K562 (cell line): ENCODE data around the gene GTF2A2. TPM values are rescaled to one million over a fixed set of nuclear protein-coding genes. Genes with fewer than 3 reads are reported as not detected.

ENCODE experiments used
- CHD2 ChIP-seq: IDR thresholded peaks from 2 replicates; pipeline ENCODE4 v1.6.1; 2011; ENCODE audit warnings: low read depth, low read length
- EGR1 ChIP-seq: fragments of 450-650 bp; conservative IDR thresholded peaks from 2 replicates; pipeline ENCODE4 v1.6.1; 2017; ENCODE audit warnings: mild to moderate bottlenecking
- FIP1L1 ChIP-seq: fragments of 200-400 bp; formaldehyde crosslinking; IDR thresholded peaks from 2 replicates; pipeline ENCODE4 v1.6.1; 2018; ENCODE audit warnings: mild to moderate bottlenecking, low read depth, low read length; ENCODE audit not compliant: poor library complexity, severe bottlenecking
- FOXM1 ChIP-seq, 2 experiments: fragments of 450-650 bp in 1 of 2; sonication (generic) in 1 of 2; formaldehyde crosslinking in 1 of 2; IDR thresholded peaks; 2 replicates each; pipeline versions ENCODE4 v1.6.1 to v1.9.0; 2017 to 2022; ENCODE audit warnings: low read depth in 2 of 2, mild to moderate bottlenecking in 2 of 2, missing genetic modification reagents in 1 of 2, moderate library complexity in 1 of 2
- HIVEP1 ChIP-seq: fragments of 250-450 bp; sonication (Bioruptor Pico); IDR thresholded peaks from 2 replicates; pipeline ENCODE4 v1.4.0; 2020; ENCODE audit warnings: mild to moderate bottlenecking
- HMG20B ChIP-seq: fragments of 250-450 bp; sonication (Bioruptor Pico); IDR thresholded peaks from 2 replicates; pipeline ENCODE4 v1.5.0; 2021; ENCODE audit warnings: mild to moderate bottlenecking
- HSF4 ChIP-seq: fragments of 250-450 bp; sonication (Bioruptor Pico); IDR thresholded peaks from 2 replicates; pipeline ENCODE4 v2.1.2; 2022; ENCODE audit warnings: mild to moderate bottlenecking, moderate library complexity, borderline replicate concordance
- LCOR ChIP-seq: sonication (generic); formaldehyde crosslinking; IDR thresholded peaks from 2 replicates; pipeline ENCODE4 v1.8.0; 2022; ENCODE audit warnings: mild to moderate bottlenecking, missing genetic modification reagents
- MEF2A ChIP-seq: IDR thresholded peaks from 2 replicates; pipeline ENCODE4 v1.6.1; 2011; ENCODE audit warnings: low read depth, mild to moderate bottlenecking, low read length, moderate library complexity; ENCODE audit not compliant: control insufficient read depth
- MTF1 ChIP-seq: fragments of 250-450 bp; sonication (Bioruptor Pico); IDR thresholded peaks from 2 replicates; pipeline ENCODE4 v1.9.0; 2021; ENCODE audit warnings: moderate library complexity, mild to moderate bottlenecking, inconsistent platforms, borderline replicate concordance
- NFATC3 ChIP-seq: fragments of 450-650 bp; IDR thresholded peaks from 2 replicates; pipeline ENCODE4 v1.6.1; 2017; ENCODE audit warnings: mild to moderate bottlenecking
- NFYB ChIP-seq: IDR thresholded peaks from 2 replicates; pipeline ENCODE4 v1.6.1; 2011; ENCODE audit warnings: mild to moderate bottlenecking, moderate library complexity; ENCODE audit not compliant: insufficient read length; ENCODE audit errors: extremely low read depth
- RBM22 ChIP-seq: fragments of 200-400 bp; formaldehyde crosslinking; IDR thresholded peaks from 2 replicates; pipeline ENCODE4 v1.6.1; 2018; ENCODE audit warnings: low read length, low read depth; ENCODE audit not compliant: poor library complexity, severe bottlenecking
- ZEB2 ChIP-seq: fragments of 450-650 bp; IDR thresholded peaks from 2 replicates; pipeline ENCODE4 v1.6.1; 2016
- ZNF146 ChIP-seq: IDR thresholded peaks from one replicate; pipeline ENCODE4 v1.6.1; 2018; ENCODE audit warnings: missing compliant biosample characterization; ENCODE audit not compliant: unreplicated experiment
- ZNF165 ChIP-seq: fragments of 250-450 bp; sonication (Bioruptor Pico); IDR thresholded peaks from 2 replicates; pipeline ENCODE4 v1.4.0; 2020; ENCODE audit warnings: borderline replicate concordance
- ZNF766 ChIP-seq: fragments of 200-800 bp; sonication (Bioruptor generic); conservative IDR thresholded peaks from 2 replicates; pipeline ENCODE4 v1.6.1; 2016; ENCODE audit warnings: missing genetic modification characterization, missing compliant biosample characterization
- polyA plus RNA-seq, 8 experiments: library from polyadenylated mRNA; depleted of rRNA in 4 of 8; stranded (reverse) in 5 of 8; unstranded in 3 of 8; fragments of >200 nt; fragmentation: Nextera tagmentation in 2 of 8; fragmentation: Illumina TruSeq in 1 of 8; extraction: Ambion mirVana in 2 of 8; extraction: Trizol in 1 of 8; gene quantifications; 2 replicates each; pipeline versions ENCODE4 v1.2.1 to v1.2.3, GENCODE V29; 2011 to 2014; ENCODE audit warnings: inconsistent platforms in 1 of 8, missing spikeins in 1 of 8
- total RNA-seq, 7 experiments: library from RNA; depleted of rRNA in 6 of 7; stranded (reverse); fragments of >200 nt in 6 of 7; fragmentation: Illumina TruSeq in 2 of 7; extraction: Trizol in 2 of 7; gene quantifications; 2 replicates each; pipeline versions ENCODE4 v1.2.1 to v1.2.3, GENCODE V29; 2011 to 2021; ENCODE audit warnings: low replicate concordance in 1 of 7
- TF ChIP-seq, protein P1 (sequence below): fragments of 250-450 bp; sonication (Bioruptor Pico); IDR thresholded peaks from 2 replicates; pipeline ENCODE4 v1.5.0; 2021
- TF ChIP-seq, protein P2 (sequence below), 2 experiments: fragments of 450-650 bp in 1 of 2; sonication (generic) in 1 of 2; formaldehyde crosslinking; conservative IDR thresholded peaks; 2 replicates each; pipeline versions ENCODE4 v1.4.0 to v1.8.1; 2020 to 2022; ENCODE audit warnings: mild to moderate bottlenecking in 1 of 2, missing genetic modification reagents in 1 of 2
- TF ChIP-seq, protein P3 (sequence below): fragments of 250-450 bp; sonication (Bioruptor Pico); IDR thresholded peaks from 2 replicates; pipeline ENCODE4 v1.5.0; 2022; ENCODE audit warnings: mild to moderate bottlenecking
- TF ChIP-seq, protein P4 (sequence below): sonication (generic); formaldehyde crosslinking; IDR thresholded peaks from 2 replicates; pipeline ENCODE4 v1.9.0; 2022; ENCODE audit warnings: mild to moderate bottlenecking, missing genetic modification reagents
- TF ChIP-seq, protein P5 (sequence below): fragments of 450-650 bp; IDR thresholded peaks from 2 replicates; pipeline ENCODE4 v1.6.1; 2016; ENCODE audit warnings: low read depth, mild to moderate bottlenecking, moderate library complexity
- TF ChIP-seq, protein P6 (sequence below): sonication (generic); formaldehyde crosslinking; IDR thresholded peaks from 2 replicates; pipeline ENCODE4 v1.9.0; 2022; ENCODE audit warnings: mild to moderate bottlenecking, missing genetic modification reagents

Gene GTF2A2
- total and polyA plus RNA-seq, 9 of the 15 experiments (the other 6 are each of a cell fraction or from before 2014, with no cell fraction given), result 128 to 656 (median 172) TPM

GRCh38 chr15:59656897-59657634 lies at the start of gene GTF2A2 (continued):
- TF ChIP-seq, protein P1, sequence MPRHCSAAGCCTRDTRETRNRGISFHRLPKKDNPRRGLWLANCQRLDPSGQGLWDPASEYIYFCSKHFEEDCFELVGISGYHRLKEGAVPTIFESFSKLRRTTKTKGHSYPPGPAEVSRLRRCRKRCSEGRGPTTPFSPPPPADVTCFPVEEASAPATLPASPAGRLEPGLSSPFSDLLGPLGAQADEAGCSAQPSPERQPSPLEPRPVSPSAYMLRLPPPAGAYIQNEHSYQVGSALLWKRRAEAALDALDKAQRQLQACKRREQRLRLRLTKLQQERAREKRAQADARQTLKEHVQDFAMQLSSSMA (CRISPR knock-in tag), result no peak
- no peak for TF ChIP-seq HSF4 (CRISPR knock-in tag)
- TF ChIP-seq, protein P2, sequence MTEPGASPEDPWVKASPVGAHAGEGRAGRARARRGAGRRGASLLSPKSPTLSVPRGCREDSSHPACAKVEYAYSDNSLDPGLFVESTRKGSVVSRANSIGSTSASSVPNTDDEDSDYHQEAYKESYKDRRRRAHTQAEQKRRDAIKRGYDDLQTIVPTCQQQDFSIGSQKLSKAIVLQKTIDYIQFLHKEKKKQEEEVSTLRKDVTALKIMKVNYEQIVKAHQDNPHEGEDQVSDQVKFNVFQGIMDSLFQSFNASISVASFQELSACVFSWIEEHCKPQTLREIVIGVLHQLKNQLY (CRISPR knock-in tag; conservative IDR thresholded peaks at IDR 0.05), result 0 out of 4 replicates have a peak, but pooled peaks of 1 of the 2 experiments have one; percentile 30
- TF ChIP-seq MEF2A, result no peak
- TF ChIP-seq, protein P3, sequence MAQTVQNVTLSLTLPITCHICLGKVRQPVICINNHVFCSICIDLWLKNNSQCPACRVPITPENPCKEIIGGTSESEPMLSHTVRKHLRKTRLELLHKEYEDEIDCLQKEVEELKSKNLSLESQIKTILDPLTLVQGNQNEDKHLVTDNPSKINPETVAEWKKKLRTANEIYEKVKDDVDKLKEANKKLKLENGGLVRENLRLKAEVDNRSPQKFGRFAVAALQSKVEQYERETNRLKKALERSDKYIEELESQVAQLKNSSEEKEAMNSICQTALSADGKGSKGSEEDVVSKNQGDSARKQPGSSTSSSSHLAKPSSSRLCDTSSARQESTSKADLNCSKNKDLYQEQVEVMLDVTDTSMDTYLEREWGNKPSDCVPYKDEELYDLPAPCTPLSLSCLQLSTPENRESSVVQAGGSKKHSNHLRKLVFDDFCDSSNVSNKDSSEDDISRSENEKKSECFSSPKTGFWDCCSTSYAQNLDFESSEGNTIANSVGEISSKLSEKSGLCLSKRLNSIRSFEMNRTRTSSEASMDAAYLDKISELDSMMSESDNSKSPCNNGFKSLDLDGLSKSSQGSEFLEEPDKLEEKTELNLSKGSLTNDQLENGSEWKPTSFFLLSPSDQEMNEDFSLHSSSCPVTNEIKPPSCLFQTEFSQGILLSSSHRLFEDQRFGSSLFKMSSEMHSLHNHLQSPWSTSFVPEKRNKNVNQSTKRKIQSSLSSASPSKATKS (CRISPR knock-in tag), result no peak
- no peak for TF ChIP-seq MTF1 (CRISPR knock-in tag)
- no peak for TF ChIP-seq ZEB2
- TF ChIP-seq ZNF766 (CRISPR knock-in tag), result no peak
- no peak for TF ChIP-seq NFYB
- TF ChIP-seq, protein P4, sequence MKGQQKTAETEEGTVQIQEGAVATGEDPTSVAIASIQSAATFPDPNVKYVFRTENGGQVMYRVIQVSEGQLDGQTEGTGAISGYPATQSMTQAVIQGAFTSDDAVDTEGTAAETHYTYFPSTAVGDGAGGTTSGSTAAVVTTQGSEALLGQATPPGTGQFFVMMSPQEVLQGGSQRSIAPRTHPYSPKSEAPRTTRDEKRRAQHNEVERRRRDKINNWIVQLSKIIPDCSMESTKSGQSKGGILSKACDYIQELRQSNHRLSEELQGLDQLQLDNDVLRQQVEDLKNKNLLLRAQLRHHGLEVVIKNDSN (CRISPR knock-in tag), result no peak
- no peak for TF ChIP-seq NFATC3
- TF ChIP-seq, protein P5, sequence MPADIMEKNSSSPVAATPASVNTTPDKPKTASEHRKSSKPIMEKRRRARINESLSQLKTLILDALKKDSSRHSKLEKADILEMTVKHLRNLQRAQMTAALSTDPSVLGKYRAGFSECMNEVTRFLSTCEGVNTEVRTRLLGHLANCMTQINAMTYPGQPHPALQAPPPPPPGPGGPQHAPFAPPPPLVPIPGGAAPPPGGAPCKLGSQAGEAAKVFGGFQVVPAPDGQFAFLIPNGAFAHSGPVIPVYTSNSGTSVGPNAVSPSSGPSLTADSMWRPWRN, result peak; percentile 97
- TF ChIP-seq, protein P6, sequence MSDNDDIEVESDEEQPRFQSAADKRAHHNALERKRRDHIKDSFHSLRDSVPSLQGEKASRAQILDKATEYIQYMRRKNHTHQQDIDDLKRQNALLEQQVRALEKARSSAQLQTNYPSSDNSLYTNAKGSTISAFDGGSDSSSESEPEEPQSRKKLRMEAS (CRISPR knock-in tag), result peak; percentile 89
- no peak for TF ChIP-seq ZNF165 (CRISPR knock-in tag)
- TF ChIP-seq LCOR (CRISPR knock-in tag), result peak; percentile 46; the same call in 1 of the 2 replicates
- no peak for TF ChIP-seq CHD2
- TF ChIP-seq FIP1L1, result peak; percentile 76
- no peak for TF ChIP-seq HMG20B (CRISPR knock-in tag)
- peak; percentile 82 for TF ChIP-seq RBM22
- no peak for TF ChIP-seq HIVEP1 (CRISPR knock-in tag)
- peak; percentile 28; the same call in 1 of the 2 replicates for TF ChIP-seq FOXM1 (IDR thresholded peaks at IDR 0.05; ENCODE audit: low read depth)
- TF ChIP-seq FOXM1 (CRISPR knock-in tag; IDR thresholded peaks at IDR 0.05; ENCODE audit: low read depth), result no peak
- TF ChIP-seq EGR1, result peak; percentile 39
- no peak for TF ChIP-seq ZNF146 (CRISPR knock-in tag)
